BJ (cell line): ENCODE results near the gene PARP8. TPM values are rescaled to one million over a fixed set of nuclear protein-coding genes. Genes with fewer than 3 reads are reported as not detected.
"Not testable (repeated sequence)": the region's sequence is repeated elsewhere in the genome, so short reads cannot be mapped to it uniquely, and the experiment has no call there.

ENCODE experiments used
- CTCF ChIA-PET: fragments of 350-600 bp; formaldehyde crosslinking; extraction: SDS; loops from one replicate; lab custom pipeline; 2021; ENCODE audit warnings: antibody characterized with exemption, inconsistent platforms; lab: Yijun Ruan, JAX
- POLR2A ChIA-PET: fragments of 300-600 bp; sonication (Branson Sonifier 250); formaldehyde crosslinking; extraction: SDS; loops from one replicate; lab custom pipeline; 2021; ENCODE audit warnings: antibody characterized with exemption; lab: Charles Lee
- DNase-seq: peaks from one replicate; pipeline ENCODE4 v3.0.0-alpha.2; 2011; ENCODE audit warnings: low read depth
- H3K27me3 ChIP-seq: 2 replicates; pipeline ENCODE4 v1.6.0; 2011; ENCODE audit warnings: low read length; ENCODE audit not compliant: control insufficient read depth, insufficient read depth
- H3K36me3 ChIP-seq: 2 replicates; pipeline ENCODE4 v1.5.1; 2011; ENCODE audit warnings: low read length; ENCODE audit not compliant: control insufficient read depth, insufficient read depth
- H3K4me3 ChIP-seq: 2 replicates; pipeline ENCODE4 v1.5.1; 2011; ENCODE audit warnings: low read depth, mild to moderate bottlenecking, control low read depth, low read length
- CTCF ChIP-seq: IDR thresholded peaks from 2 replicates; pipeline ENCODE4 v1.5.1; 2011; ENCODE audit warnings: low read depth, mild to moderate bottlenecking, control low read depth, inconsistent platforms, low read length, moderate library complexity; ENCODE audit not compliant: insufficient read depth
- polyA plus RNA-seq: library from polyadenylated mRNA; depleted of rRNA; stranded (reverse); fragments of >200 nt; gene quantifications from 2 replicates; pipeline ENCODE4 v1.2.3, GENCODE V29; 2011

The PARP8 gene
- polyA plus RNA-seq, 1 experiment = 5.0 TPM

- no peak for TF ChIP-seq CTCF
- CTCF ChIA-PET = no interaction called here
- Histone ChIP-seq H3K36me3 (no peaks in the 10 kb centered on the region), H3K27me3 (no peaks in the 10 kb centered on the region), H3K4me3 (no peak overlapping the region)
- no peak for DNase-seq
- POLR2A ChIA-PET = no interaction called here
These were observed 142.0 kb downstream of the PARP8 start for GRCh38 chr5:50808406-50808805.

GRCh38 chr5:50811746-50812145, 145.3 kb downstream of the PARP8 start:
- DNase-seq, POLR2A ChIA-PET, H3K27me3 ChIP-seq, H3K36me3 ChIP-seq, CTCF ChIA-PET, H3K4me3 ChIP-seq: not testable (repeated sequence)

GRCh38 chr5:50813691-50814090, 147.3 kb downstream of the PARP8 start:
- DNase-seq = no peak
- H3K4me3 ChIP-seq = no peak overlapping the region
- no peak for TF ChIP-seq CTCF
- ChIA-PET CTCF (no interaction called here), POLR2A (no interaction called here)
- H3K36me3 ChIP-seq = no peaks in the 10 kb centered on the region
- H3K27me3 ChIP-seq = no peaks in the 10 kb centered on the region

GRCh38 chr5:50814556-50814955, 148.1 kb downstream of the PARP8 start:
- no peak for TF ChIP-seq CTCF
- POLR2A ChIA-PET = no interaction called here
- DNase-seq = no peak

GRCh38 chr5:50822046-50822445, 155.6 kb downstream of the PARP8 start:
- no peak for TF ChIP-seq CTCF
- no peaks in the 10 kb centered on the region for H3K36me3 ChIP-seq
- no peak for DNase-seq
- no peak overlapping the region for H3K4me3 ChIP-seq
- POLR2A ChIA-PET = no interaction called here
- H3K27me3 ChIP-seq = no peaks in the 10 kb centered on the region
- CTCF ChIA-PET = no interaction called here

More at GRCh38 chr5:50814556-50814955, 148.1 kb downstream of the PARP8 start:
- Histone ChIP-seq H3K27me3 (no peaks in the 10 kb centered on the region), H3K36me3 (no peaks in the 10 kb centered on the region), H3K4me3 (no peak overlapping the region)
- CTCF ChIA-PET = no interaction called here

GRCh38 chr5:50822761-50823160, 156.3 kb downstream of the PARP8 start:
- no peak for TF ChIP-seq CTCF
- no peaks in the 10 kb centered on the region for H3K27me3 ChIP-seq
- DNase-seq = no peak
- ChIA-PET POLR2A (no interaction called here), CTCF (no interaction called here)
- no peak overlapping the region for H3K4me3 ChIP-seq
- no peaks in the 10 kb centered on the region for H3K36me3 ChIP-seq
